Fibroblast of skin of abdomen (primary cell): ENCODE results near the gene CACFD1.
"Not testable (repeated sequence)": the region's sequence is repeated elsewhere in the genome, so short reads cannot be mapped to it uniquely, and the experiment has no call there.

Experiments used
- DNase-seq: peaks from one replicate; pipeline ENCODE4 v3.0.0-alpha.2; 2013

The CACFD1 gene

DNA sequence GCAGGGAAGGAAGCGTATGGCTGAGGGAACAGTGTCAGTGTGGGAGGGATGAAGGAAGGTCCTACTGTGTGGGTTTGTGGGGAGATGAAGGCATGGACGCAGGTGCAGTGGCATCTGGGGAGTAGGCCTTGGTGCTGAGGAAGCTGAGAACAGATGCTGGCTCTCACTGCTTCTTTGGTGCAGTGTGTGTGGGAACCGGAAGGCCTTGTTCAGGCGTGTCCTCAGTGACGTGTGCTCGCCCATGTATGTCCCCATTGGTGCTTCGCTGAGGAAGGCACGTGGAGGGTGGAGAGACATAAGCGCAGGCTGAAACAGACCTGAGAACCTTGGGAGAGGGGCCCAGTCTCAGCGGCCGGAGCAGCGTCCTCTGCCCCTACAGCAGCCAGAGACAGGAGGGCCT, 18.9 kb upstream of the CACFD1 start:
- DNase-seq = no peak

DNA sequence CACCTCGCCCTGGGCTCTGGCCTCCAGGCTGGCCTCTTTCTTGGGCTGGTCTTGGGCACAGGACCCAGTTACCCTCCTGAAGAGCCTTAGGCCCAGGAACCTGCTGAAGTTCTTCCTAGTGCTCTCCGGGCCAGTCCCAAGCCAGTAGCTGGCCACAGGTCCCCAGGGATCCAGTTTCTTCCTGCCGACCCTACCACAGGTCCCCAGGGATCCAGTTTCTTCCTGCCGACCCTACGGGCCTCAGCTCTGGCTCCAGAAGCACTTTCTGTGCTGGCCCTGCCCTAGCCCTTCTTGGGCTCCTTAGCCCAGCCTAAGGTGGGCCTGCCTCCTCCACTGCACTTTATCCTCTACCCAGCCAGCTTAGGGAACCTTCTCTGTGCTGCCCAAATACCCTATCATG, 18.2 kb upstream of the CACFD1 start:
- no peak for DNase-seq

DNA sequence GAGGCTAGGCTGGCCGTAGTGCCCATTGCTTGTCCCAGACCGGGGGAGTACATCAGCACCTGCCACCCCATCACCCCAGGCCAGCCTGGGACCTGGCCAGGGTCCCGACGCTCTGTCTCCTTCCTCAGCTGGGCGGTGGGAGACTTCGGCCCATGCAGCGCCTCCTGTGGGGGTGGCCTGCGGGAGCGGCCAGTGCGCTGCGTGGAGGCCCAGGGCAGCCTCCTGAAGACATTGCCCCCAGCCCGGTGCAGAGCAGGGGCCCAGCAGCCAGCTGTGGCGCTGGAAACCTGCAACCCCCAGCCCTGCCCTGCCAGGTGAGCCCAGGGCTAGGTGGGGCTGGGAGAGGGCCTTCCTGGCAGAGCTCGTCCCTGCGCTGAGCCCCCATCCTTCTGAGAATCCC, 16.5 kb upstream of the CACFD1 start:
- no peak for DNase-seq

DNA sequence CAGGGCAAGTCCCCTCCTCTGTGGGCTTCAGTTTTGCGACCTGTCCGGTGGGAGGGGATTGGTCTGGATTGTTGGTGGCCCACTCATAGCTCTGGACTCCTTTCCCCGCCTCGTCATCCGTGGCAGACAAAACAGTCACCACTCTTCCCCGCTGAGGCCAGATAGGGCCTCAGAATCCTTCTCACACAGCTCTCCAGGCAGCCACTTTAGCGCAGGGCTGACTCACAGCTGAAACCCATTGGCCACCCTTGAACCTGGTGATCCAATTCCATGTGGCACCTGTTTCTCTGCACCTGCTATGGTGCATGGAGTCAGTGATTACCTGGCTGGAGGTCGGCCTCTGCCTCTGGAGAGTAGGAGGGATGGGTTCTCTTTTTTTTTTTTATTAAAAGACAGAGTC, 15.8 kb upstream of the CACFD1 start:
- no peak for DNase-seq

DNA sequence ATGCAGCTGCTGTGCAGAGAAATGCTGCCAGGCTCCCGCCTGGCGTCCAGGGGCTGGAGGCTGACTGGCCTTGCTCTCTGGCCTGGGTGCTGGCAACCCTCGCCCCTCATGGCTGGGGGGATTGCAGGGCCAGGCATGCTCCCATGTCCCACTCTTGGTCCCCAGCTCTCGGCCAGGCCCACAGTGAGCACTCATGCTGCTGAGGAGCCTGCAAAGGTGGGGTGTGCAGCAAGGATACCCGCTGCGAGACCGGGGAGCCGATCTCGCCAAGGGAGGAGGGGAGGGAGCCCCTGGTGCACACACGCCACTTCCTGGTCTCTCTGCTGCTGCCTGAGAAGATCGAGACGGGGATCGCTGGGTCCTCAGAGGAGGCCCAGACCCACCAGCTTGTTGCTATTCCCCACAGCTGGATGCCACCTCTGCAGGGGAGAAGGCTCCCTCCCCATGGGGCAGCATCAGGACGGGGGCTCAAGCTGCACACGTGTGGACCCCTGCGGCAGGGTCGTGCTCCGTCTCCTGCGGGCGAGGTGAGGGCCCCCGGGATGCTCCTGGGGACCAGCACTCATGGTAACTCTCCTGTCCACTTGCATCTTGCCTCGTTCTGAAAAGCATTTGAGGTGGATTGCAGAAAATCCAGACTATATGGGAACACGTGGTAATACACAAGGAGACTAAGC, 14.3 kb upstream of the CACFD1 start:
- DNase-seq = no peak

GRCh38 chr9:133448487-133448972, 11.2 kb upstream of the CACFD1 start:
- DNase-seq = no peak

DNA sequence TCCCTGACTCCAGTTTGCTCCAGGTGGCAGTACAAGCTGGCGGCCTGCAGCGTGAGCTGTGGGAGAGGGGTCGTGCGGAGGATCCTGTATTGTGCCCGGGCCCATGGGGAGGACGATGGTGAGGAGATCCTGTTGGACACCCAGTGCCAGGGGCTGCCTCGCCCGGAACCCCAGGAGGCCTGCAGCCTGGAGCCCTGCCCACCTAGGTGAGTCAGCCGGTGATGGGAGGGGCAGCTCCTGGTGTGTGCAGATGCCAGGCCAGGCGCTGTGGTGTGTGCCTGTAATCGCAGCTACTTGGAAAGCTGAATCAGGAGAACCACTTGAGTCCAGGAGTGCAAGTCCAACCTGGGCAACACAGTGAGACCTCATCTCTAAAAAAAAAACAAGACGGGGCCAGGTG, 10.0 kb upstream of the CACFD1 start:
- no peak for DNase-seq

- DNase-seq = not testable (repeated sequence)
These were observed 7.9 kb upstream of the CACFD1 start for GRCh38 chr9:133451865-133452264.

DNA sequence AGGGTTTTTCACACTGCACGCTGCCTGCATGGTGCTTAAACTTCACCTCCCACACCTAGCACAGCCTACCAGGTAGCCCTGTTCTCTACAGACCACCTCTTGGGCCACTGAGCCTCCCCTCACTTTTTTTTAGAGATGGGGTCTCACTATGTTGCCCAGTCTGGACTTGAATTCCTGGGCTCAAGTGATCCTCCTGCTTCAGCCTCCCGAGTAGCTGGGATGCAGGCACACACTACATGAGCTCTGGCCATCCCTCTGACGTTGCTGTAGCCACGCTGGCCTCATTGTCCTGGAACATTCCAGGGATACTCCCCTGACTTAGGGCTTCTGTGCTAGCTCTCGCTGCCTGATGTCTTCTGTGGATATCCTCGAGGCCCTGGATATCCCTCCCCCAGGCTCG, 7.2 kb upstream of the CACFD1 start:
- DNase-seq = no peak

- no peak for DNase-seq
These were observed 6.1 kb upstream of the CACFD1 start for GRCh38 chr9:133453651-133454050.

DNA sequence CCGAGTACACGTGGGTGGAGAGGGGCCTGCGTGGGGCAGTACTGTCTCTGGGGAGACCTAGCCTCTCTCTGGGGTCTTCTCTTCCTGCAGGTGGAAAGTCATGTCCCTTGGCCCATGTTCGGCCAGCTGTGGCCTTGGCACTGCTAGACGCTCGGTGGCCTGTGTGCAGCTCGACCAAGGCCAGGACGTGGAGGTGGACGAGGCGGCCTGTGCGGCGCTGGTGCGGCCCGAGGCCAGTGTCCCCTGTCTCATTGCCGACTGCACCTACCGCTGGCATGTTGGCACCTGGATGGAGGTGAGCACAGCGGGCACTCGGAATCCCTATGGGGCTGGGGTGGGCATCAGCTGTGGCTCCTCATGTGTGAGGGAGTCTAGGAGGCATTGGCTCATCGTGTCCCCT, 5.5 kb upstream of the CACFD1 start:
- no peak for DNase-seq

- no peak for DNase-seq
These were observed 4.7 kb upstream of the CACFD1 start for GRCh38 chr9:133454943-133455673.

- DNase-seq = no peak
These were observed 3.8 kb upstream of the CACFD1 start for GRCh38 chr9:133455936-133456335.

- DNase-seq = no peak
These were observed 3.4 kb upstream of the CACFD1 start for GRCh38 chr9:133456409-133456808.

DNA sequence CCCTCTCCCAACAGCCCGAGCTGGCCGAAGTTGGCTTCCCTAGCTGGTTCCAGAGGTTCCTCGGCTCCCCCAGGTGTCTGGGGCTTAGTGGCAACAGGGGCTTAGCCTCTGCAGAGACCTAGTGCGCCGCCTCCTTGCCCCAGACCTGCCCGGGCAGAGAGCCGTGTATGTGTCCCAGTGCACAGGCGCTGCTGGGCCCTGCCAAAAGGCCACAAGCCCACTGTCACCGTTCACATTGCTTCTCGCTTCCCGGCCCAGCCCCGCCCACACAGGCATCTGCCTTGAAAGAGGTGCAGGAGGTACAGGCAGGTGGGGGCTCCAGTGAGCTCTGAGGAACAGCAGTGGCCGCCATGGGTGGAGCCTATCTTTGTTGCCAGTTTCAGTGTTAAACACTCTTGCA, 2.5 kb upstream of the CACFD1 start:
- DNase-seq = no peak

DNA sequence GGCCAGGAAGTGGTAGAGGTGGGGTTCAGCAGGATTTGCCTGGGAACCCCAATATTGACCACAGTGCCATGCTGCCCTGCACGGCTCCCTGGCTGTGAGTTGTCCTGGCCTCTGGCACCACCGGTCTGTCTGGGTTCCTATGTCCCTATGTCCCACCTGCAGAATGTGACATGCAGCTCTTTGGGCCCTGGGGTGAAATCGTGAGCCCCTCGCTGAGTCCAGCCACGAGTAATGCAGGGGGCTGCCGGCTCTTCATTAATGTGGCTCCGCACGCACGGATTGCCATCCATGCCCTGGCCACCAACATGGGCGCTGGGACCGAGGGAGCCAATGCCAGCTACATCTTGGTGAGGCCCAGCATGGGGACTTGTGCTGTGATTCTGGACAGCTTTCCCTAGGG, 2.0 kb upstream of the CACFD1 start:
- DNase-seq = no peak

DNA sequence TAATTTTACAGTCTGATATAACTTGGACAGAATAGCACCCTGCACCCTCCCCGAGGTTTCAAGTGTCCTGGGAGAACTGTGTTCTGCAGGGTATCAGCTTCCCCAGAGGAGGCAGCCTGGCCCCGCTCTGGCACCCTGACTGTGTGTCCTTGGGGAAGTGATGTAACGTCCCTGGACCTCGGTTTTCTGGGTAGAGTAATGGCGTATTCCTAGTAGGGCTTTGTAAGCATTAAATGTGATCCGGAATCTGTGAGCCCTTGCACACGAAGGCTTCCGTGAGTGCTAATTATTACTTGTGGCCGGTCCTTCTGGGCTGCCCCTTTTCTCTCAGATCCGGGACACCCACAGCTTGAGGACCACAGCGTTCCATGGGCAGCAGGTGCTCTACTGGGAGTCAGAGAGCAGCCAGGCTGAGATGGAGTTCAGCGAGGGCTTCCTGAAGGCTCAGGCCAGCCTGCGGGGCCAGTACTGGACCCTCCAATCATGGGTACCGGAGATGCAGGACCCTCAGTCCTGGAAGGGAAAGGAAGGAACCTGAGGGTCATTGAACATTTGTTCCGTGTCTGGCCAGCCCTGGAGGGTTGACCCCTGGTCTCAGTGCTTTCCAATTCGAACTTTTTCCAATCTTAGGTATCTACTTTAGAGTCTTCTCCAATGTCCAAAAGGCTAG, 1.0 kb upstream of the CACFD1 start:
- no peak for DNase-seq

GRCh38 chr9:133460405-133461175, 812 bp downstream of the CACFD1 start:
- DNase-seq = no peak

GRCh38 chr9:133461975-133462374, 2.2 kb downstream of the CACFD1 start:
- no peak for DNase-seq

DNA sequence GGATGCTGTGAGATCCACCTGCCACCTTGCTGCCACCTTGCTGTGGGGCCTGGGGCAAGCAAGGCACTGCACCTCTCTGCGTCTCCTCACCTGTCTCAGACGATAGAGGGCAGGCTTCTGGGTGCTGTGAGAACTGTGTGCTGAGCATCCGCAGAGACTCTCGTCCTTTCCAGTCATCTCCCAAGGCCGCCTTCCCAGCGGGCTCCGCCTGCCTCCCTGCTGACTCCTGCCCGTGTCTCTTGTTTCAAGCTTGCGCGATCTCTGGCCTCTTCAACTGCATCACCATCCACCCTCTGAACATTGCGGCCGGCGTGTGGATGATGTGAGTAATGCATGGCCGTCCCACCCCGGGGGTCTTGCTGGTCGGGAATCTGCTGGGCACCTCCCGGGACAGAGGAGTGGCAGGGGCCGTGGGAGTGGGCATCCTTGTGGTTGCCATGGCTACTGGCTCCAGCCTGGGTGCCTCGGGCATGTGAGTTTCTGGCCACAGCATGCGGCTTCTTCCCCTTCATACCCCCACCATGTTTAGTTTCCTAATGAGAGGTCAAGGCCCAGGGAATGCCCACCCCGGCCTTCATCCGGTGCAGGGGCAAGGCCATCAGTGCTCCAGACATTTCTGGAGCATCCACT, 3.6 kb downstream of the CACFD1 start:
- no peak for DNase-seq

DNA sequence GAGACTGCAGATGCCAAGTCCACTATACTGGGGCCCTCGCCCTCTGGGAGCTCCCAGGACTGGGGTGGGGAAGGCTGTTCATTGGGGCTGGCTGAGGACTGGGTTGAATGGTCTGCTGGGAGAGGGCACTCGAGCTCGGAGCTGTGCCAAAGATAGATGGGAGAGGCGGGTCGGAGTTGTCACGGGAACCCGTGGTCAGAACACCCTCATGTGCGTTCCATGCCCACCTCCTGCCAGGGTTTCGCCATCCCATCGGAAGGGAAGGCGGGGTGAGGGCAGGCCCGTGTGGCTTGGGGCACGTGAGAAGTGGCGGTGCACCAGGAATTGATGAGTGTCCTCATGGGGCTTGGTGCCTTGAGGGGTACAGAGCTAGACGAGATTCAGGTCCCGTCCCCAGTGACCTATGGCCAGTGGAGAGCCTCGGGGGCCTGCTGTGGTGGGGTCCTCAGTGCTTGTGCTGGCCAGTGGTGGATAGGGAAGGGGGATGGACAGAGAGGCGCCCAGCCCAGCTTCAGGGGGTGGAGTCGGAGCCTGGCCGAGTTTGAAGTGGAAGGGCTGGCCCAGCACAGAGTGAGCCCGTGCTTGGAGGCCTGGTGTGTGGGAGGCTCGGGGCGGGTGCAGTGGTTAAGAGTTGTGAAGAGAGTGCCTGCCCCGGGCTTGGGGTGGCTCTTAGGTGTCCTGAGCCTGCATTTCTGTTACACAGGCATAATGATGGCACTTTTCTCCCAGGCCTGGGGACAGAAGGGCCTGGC, 4.3 kb downstream of the CACFD1 start:
- no peak for DNase-seq

DNA sequence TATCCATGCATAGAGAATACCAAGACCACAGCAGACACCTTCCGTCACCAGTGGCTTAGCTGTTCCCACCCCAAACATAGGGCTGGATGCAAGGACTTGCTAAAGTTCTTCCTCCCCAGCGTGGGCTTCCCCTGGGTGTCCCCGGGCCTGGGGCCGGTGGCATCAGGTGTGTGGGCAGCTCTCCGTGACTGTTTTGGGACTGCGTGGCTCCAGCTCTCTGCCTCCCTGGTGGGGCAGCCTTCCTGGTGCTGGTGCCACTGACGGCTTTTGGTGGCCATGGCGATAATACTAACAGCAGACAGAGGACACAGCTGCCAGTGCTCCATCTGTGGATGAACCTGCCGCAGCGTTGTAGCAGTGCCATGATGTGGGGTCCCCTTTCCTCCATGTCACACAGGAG, 4.9 kb downstream of the CACFD1 start:
- no peak for DNase-seq
